ENCODE data around the gene RTN4.

RTN4 gene

GRCh38 chr2:55052129-55053061 lies 2.1 kb upstream of the RTN4 start:
- no peak for TF ChIP-seq CTCF (IDR thresholded peaks at IDR 0.05; ENCODE audit: extremely low read depth, missing control alignments)
- no peak for DNase-seq (ENCODE audit: low spot score)

DNA sequence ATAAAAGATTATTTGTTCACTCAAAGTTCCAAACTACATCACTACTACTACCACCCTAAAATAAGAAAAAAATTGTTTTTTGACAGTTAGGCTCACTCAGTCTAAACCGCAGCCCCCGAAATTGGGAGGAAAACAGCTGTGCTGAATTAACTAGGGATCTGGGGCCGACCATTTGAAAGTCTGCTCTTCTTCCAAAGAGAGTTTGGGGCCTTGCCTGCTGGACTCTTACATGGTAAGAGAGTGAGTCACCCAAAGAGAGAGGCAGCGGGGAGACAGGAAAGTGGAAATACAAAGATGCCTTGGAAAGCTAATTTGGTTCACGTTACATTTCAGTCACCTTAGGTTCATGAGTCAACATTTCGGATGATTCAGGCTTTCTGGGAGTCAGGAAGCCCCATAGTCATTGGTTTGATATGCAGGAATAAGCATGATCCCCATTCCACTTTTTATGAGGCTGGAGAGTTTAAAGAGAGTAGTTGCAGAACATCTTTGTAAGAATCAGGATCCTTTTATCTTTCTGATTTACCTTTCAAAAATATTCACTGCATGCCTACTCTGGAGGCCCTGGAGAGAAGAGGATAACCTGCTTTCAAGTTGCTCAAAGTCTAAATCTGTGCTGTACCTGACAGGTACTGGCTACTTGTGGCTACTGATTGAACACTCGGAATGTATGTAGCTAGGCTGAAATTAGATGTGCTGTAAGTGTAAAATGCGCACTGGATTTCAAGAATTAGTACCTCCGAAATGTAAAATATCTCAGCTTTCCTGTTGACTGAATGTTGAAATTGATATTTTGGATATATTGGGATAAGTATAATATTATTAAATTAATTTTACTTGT lies 995 bp upstream of the RTN4 start:
- no peak for DNase-seq (ENCODE audit: low spot score)
- no peak for TF ChIP-seq CTCF (IDR thresholded peaks at IDR 0.05; ENCODE audit: extremely low read depth, missing control alignments)

DNA sequence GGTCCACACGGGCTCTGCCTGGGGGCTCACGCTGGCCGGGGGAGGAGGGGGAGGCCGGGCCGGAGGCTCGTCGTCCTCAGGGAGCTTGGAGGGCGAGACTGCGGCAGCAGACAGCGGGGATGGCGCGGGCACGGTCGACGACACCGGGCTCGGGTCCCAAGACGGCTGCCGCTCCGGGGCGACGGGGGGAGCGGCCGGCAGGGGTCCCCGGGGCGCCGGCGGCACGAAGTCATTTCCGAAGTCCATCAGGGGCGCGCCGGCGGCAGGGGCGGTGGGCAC lies 491 bp downstream of the RTN4 start:
- no peak for TF ChIP-seq CTCF (IDR thresholded peaks at IDR 0.05; ENCODE audit: extremely low read depth, missing control alignments)
- DNase-seq (ENCODE audit: low spot score): peak; percentile 56

DNA sequence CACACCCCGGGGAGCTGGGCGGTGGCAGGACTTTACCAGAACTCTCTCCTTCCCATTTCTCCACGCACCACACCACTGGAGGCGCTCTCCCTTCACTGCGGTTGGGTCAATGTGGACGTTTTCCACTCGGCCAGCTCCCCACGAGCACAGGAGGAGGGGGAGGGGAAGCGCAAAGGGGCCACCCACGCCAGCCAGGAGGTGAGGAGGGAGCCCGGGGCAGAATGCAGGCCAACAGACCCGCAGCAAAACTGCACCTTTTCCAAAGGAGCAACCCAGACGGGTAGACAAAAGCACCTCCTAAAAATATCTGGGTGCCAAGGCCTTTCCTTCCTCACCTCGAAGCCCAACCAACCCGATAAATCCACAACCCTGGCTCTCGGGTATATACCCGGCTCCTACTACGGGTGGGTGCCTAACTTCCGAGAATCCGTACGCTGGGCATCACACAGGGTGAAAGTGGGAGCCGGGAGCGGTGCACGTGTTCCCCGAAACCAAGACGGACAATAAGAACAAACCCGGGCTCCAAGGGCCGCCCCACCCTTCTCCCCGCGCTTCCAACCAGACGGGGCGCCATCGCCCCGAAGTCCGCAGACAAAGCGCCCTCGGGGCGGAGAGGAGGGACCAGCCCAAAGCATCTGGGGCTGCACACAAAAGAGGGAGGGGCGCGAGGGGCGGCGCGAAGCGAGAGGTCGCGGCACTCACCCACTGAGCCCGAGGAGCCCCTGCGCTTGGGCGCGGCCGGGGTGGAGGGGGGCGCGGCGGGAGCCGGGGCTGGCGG lies 1.0 kb downstream of the RTN4 start:
- DNase-seq (ENCODE audit: low spot score): peak; percentile 67

GRCh38 chr2:55048508-55049042 lies 1.7 kb downstream of the RTN4 start:
- no peak for DNase-seq (ENCODE audit: low spot score)

More for the DNA sequence above, 1.0 kb downstream of the RTN4 start:
- TF ChIP-seq CTCF (IDR thresholded peaks at IDR 0.05; ENCODE audit: extremely low read depth, missing control alignments): peak; percentile 49

GRCh38 chr2:55047677-55048299 lies 2.5 kb downstream of the RTN4 start:
- no peak for TF ChIP-seq CTCF (IDR thresholded peaks at IDR 0.05; ENCODE audit: extremely low read depth, missing control alignments)
- peak; percentile 10 for DNase-seq (ENCODE audit: low spot score)

More at GRCh38 chr2:55048508-55049042, 1.7 kb downstream of the RTN4 start:
- TF ChIP-seq CTCF (IDR thresholded peaks at IDR 0.05; ENCODE audit: extremely low read depth, missing control alignments): no peak

Measured in GM20000 (cell line).